Liver (tissue), 9 donors: ENCODE results near the gene ARFGAP1. TPM values are rescaled to one million over a fixed set of nuclear protein-coding genes. Genes with fewer than 3 reads are reported as not detected.

Source experiments
- DNase-seq: peaks from one replicate; pipeline ENCODE4 v3.0.0-alpha.2; 2017; ENCODE audit warnings: low spot score
- H3K27ac ChIP-seq, 2 donors: one replicate each; pipeline ENCODE4 v1.7.0; 2013; ENCODE audit warnings: inconsistent platforms in 2 of 2, low read length in 2 of 2, control low read depth in 1 of 2, low read depth in 1 of 2, mild to moderate bottlenecking in 1 of 2
- H3K27me3 ChIP-seq, 4 donors: one replicate each; pipeline versions ENCODE4 v1.6.1 to v1.7.0; 2013; ENCODE audit warnings: low read length in 3 of 4, inconsistent platforms in 1 of 4, mild to moderate bottlenecking in 1 of 4, moderate library complexity in 1 of 4; ENCODE audit not compliant: control insufficient read depth in 4 of 4, insufficient read depth in 4 of 4
- H3K36me3 ChIP-seq, 4 donors: one replicate each; pipeline versions ENCODE4 v1.6.1 to v1.7.0; 2013; ENCODE audit warnings: low read length in 3 of 4, mild to moderate bottlenecking in 3 of 4, low read depth in 1 of 4, moderate library complexity in 1 of 4; ENCODE audit not compliant: control insufficient read depth in 4 of 4, insufficient read depth in 3 of 4
- H3K4me1 ChIP-seq, 4 donors: one replicate each; pipeline versions ENCODE4 v1.6.1 to v1.7.0; 2013; ENCODE audit warnings: low read length in 3 of 4, mild to moderate bottlenecking in 3 of 4, moderate library complexity in 1 of 4; ENCODE audit not compliant: control insufficient read depth in 4 of 4, insufficient read depth in 4 of 4
- H3K4me3 ChIP-seq, 3 donors: one replicate each; pipeline versions ENCODE4 v1.6.1 to v1.7.0; 2013; ENCODE audit warnings: low read length in 3 of 3, control low read depth in 1 of 3, low read depth in 1 of 3, mild to moderate bottlenecking in 1 of 3
- H3K9ac ChIP-seq, 2 donors: one replicate each; pipeline ENCODE4 v1.7.0; 2013; ENCODE audit warnings: low read length in 2 of 2, mild to moderate bottlenecking in 2 of 2, moderate library complexity in 2 of 2, control low read depth in 1 of 2, low read depth in 1 of 2
- H3K9me3 ChIP-seq, 4 donors: one replicate each; pipeline versions ENCODE4 v1.6.1 to v1.7.0; 2013; ENCODE audit warnings: low read length in 3 of 4; ENCODE audit not compliant: control insufficient read depth in 4 of 4
- EGR1 ChIP-seq, 2 donors: IDR thresholded peaks; 2 replicates each; pipeline ENCODE4 v1.6.1; 2016 to 2018; ENCODE audit warnings: antibody characterized with exemption in 2 of 2, low read depth in 2 of 2
- FOXA1 ChIP-seq: IDR thresholded peaks from 2 replicates; pipeline ENCODE4 v1.6.1; 2016; ENCODE audit warnings: antibody characterized with exemption
- FOXA2 ChIP-seq: IDR thresholded peaks from 2 replicates; pipeline ENCODE4 v1.6.1; 2016; ENCODE audit warnings: antibody characterized with exemption
- HNF4A ChIP-seq, 2 donors: conservative IDR thresholded peaks; 2 replicates each; pipeline ENCODE4 v1.6.1; 2016; ENCODE audit warnings: antibody characterized with exemption in 2 of 2, mild to moderate bottlenecking in 2 of 2
- HNF4G ChIP-seq: IDR thresholded peaks from 2 replicates; pipeline ENCODE4 v1.6.1; 2016; ENCODE audit warnings: antibody characterized with exemption
- JUND ChIP-seq, 2 donors: IDR thresholded peaks; 2 replicates each; pipeline ENCODE4 v1.6.1; 2016; ENCODE audit warnings: antibody characterized with exemption in 2 of 2
- RAD21 ChIP-seq, 2 donors: IDR thresholded peaks; 2 replicates each; pipeline ENCODE4 v1.6.1; 2016; ENCODE audit warnings: antibody characterized with exemption in 2 of 2, mild to moderate bottlenecking in 2 of 2
- RXRA ChIP-seq, 2 donors: IDR thresholded peaks; 2 replicates each; pipeline ENCODE4 v1.6.1; 2017 to 2018; ENCODE audit warnings: antibody characterized with exemption in 2 of 2, mild to moderate bottlenecking in 1 of 2
- SP1 ChIP-seq: IDR thresholded peaks from 2 replicates; pipeline ENCODE4 v1.6.1; 2018; ENCODE audit warnings: antibody characterized with exemption, mild to moderate bottlenecking
- TAF1 ChIP-seq: conservative IDR thresholded peaks from 2 replicates; pipeline ENCODE4 v1.6.1; 2016; ENCODE audit warnings: antibody characterized with exemption, mild to moderate bottlenecking
- WGBS: extraction: QIAGEN DNeasy Blood & Tissue Kit; methylation state at CpG from one replicate; pipeline ENCODE4 v1.1.7; 2013; 5-methylcytosine and 5-hydroxymethylcytosine counted together
- polyA plus RNA-seq, 2 donors: library from polyadenylated mRNA; stranded (reverse) in 1 of 2; unstranded in 1 of 2; fragments of 200-250 nt in 1 of 2; fragments of >200 nt in 1 of 2; fragmentation: Nextera tagmentation in 1 of 2; extraction: Ambion mirVana in 1 of 2; gene quantifications; one replicate each; pipeline versions ENCODE4 v1.2.1 to v1.2.3, GENCODE V29; 2013 to 2015
- total RNA-seq, 2 donors: library from RNA; depleted of rRNA; stranded (reverse); fragments of >200 nt; gene quantifications; one replicate each; pipeline ENCODE4 v1.2.3, GENCODE V29; 2014
- TF ChIP-seq, protein P1 (sequence below): IDR thresholded peaks from 2 replicates; pipeline ENCODE4 v1.6.1; 2016; ENCODE audit warnings: antibody characterized with exemption
- TF ChIP-seq, protein P2 (sequence below): IDR thresholded peaks from 2 replicates; pipeline ENCODE4 v1.6.1; 2016; ENCODE audit warnings: antibody characterized with exemption, mild to moderate bottlenecking
- TF ChIP-seq, protein P3 (sequence below): IDR thresholded peaks from 2 replicates; pipeline ENCODE4 v1.6.1; 2016; ENCODE audit warnings: antibody characterized with exemption
- TF ChIP-seq, protein P4 (sequence below): fragments of 150-350 bp; IDR thresholded peaks from 2 replicates; pipeline ENCODE4 v1.5.1; 2017; ENCODE audit warnings: improper control_type of control experiment, low read depth, low read length; ENCODE audit not compliant: missing input control
- donor health status: healthy.
- donor health status: healthy.
- donor health status: healthy.
- donor health status: healthy.
- donor health status: healthy.

ARFGAP1 gene
- total and polyA plus RNA-seq, 4 donors: 11.2 to 29.7 (median 21.8) TPM

DNA sequence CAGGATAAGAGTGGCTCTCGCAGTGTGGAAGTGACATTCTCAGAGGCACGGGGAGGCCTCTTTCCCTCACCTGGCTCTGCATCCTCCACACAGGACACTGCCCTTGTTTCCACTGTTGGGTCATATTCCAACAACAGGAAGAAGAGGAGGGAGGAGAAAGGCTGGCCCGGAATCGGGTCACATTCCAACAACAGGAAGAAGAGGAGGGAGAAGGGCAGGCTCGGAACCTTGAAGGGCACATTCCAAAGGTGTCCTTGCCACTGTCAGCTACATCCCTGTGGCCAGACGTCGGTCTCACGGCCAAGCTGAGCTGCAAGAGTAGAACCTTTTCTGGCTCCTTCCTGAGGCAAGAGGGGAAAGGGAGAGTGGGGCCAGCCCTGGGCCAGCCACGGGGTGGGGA lies 63.1 kb downstream of the ARFGAP1 start:
- TF ChIP-seq TAF1 (no peak), HNF4G (no peak), RAD21 (IDR thresholded peaks at IDR 0.05) (no peak), EGR1 (IDR thresholded peaks at IDR 0.05; ENCODE audit: low read depth in 2 of 2) (no peak)
- TF ChIP-seq, protein P1, sequence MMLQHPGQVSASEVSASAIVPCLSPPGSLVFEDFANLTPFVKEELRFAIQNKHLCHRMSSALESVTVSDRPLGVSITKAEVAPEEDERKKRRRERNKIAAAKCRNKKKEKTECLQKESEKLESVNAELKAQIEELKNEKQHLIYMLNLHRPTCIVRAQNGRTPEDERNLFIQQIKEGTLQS: no peak
- no peak for DNase-seq
- Histone ChIP-seq H3K4me1 (no peaks in the 10 kb centered on the region), H3K27ac (no peak overlapping the region), H3K9ac (no peak overlapping the region), H3K9me3 (peaks cover 0 to 4% (median 0%) of the 10 kb centered on the region in 4 donors), H3K27me3 (no peaks in the 10 kb centered on the region), H3K4me3 (no peak overlapping the region), H3K36me3 (no peaks in the 10 kb centered on the region)
- 54% methylated on average over 9 of the region's 9 CpGs for WGBS

DNA sequence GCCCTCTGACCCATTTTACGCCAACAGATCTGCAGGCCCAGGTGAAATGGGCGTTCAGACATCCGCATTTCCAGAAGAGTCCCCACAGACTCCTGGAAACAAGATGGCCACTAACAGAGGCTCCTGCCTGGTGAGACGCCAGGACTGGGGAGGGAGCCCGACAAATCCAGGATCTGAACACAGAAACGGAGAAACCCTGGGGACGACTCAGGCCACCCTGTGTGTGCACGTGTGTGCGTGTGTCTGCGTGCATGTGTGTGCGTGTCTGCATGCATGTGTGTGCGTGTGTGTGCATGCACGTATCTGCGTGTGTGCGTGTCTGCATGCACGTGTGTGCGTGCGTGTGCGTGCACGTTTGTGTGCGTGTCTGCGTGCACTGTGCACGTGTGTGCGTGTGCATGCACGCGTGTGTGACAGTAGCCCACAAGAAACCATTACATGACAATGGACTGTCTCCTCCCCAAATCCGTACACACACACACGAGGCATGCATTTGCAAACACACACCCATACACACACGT lies 63.7 kb downstream of the ARFGAP1 start:
- no peaks in the 10 kb centered on the region for H3K27me3 ChIP-seq

More for the DNA sequence above, 63.7 kb downstream of the ARFGAP1 start:
- Histone ChIP-seq H3K36me3 (no peaks in the 10 kb centered on the region), H3K4me1 (no peaks in the 10 kb centered on the region), H3K9ac (no peak overlapping the region), H3K9me3 (peaks cover 0 to 4% (median 0%) of the 10 kb centered on the region in 4 donors), H3K27ac (no peak overlapping the region), H3K4me3 (no peak overlapping the region)
- TF ChIP-seq EGR1 (IDR thresholded peaks at IDR 0.05; ENCODE audit: low read depth in 2 of 2) (no peak), RAD21 (IDR thresholded peaks at IDR 0.05) (no peak), FOXA1 (no peak), SP1 (no peak), TAF1 (no peak), RXRA (IDR thresholded peaks at IDR 0.05) (no peak), FOXA2 (no peak), JUND (IDR thresholded peaks at IDR 0.05) (no peak), HNF4A (conservative IDR thresholded peaks at IDR 0.05) (no peak), HNF4G (no peak)
- TF ChIP-seq, protein P1: no peak
- TF ChIP-seq, protein P2, sequence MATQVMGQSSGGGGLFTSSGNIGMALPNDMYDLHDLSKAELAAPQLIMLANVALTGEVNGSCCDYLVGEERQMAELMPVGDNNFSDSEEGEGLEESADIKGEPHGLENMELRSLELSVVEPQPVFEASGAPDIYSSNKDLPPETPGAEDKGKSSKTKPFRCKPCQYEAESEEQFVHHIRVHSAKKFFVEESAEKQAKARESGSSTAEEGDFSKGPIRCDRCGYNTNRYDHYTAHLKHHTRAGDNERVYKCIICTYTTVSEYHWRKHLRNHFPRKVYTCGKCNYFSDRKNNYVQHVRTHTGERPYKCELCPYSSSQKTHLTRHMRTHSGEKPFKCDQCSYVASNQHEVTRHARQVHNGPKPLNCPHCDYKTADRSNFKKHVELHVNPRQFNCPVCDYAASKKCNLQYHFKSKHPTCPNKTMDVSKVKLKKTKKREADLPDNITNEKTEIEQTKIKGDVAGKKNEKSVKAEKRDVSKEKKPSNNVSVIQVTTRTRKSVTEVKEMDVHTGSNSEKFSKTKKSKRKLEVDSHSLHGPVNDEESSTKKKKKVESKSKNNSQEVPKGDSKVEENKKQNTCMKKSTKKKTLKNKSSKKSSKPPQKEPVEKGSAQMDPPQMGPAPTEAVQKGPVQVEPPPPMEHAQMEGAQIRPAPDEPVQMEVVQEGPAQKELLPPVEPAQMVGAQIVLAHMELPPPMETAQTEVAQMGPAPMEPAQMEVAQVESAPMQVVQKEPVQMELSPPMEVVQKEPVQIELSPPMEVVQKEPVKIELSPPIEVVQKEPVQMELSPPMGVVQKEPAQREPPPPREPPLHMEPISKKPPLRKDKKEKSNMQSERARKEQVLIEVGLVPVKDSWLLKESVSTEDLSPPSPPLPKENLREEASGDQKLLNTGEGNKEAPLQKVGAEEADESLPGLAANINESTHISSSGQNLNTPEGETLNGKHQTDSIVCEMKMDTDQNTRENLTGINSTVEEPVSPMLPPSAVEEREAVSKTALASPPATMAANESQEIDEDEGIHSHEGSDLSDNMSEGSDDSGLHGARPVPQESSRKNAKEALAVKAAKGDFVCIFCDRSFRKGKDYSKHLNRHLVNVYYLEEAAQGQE: no peak
- TF ChIP-seq, protein P3, sequence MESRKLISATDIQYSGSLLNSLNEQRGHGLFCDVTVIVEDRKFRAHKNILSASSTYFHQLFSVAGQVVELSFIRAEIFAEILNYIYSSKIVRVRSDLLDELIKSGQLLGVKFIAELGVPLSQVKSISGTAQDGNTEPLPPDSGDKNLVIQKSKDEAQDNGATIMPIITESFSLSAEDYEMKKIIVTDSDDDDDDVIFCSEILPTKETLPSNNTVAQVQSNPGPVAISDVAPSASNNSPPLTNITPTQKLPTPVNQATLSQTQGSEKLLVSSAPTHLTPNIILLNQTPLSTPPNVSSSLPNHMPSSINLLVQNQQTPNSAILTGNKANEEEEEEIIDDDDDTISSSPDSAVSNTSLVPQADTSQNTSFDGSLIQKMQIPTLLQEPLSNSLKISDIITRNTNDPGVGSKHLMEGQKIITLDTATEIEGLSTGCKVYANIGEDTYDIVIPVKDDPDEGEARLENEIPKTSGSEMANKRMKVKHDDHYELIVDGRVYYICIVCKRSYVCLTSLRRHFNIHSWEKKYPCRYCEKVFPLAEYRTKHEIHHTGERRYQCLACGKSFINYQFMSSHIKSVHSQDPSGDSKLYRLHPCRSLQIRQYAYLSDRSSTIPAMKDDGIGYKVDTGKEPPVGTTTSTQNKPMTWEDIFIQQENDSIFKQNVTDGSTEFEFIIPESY: no peak
- TF ChIP-seq, protein P4, sequence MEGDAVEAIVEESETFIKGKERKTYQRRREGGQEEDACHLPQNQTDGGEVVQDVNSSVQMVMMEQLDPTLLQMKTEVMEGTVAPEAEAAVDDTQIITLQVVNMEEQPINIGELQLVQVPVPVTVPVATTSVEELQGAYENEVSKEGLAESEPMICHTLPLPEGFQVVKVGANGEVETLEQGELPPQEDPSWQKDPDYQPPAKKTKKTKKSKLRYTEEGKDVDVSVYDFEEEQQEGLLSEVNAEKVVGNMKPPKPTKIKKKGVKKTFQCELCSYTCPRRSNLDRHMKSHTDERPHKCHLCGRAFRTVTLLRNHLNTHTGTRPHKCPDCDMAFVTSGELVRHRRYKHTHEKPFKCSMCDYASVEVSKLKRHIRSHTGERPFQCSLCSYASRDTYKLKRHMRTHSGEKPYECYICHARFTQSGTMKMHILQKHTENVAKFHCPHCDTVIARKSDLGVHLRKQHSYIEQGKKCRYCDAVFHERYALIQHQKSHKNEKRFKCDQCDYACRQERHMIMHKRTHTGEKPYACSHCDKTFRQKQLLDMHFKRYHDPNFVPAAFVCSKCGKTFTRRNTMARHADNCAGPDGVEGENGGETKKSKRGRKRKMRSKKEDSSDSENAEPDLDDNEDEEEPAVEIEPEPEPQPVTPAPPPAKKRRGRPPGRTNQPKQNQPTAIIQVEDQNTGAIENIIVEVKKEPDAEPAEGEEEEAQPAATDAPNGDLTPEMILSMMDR: no peak
- no peak for DNase-seq
- 91% methylated on average over 29 of the region's 29 CpGs for WGBS
